HG02798 (cell line): ENCODE data around the gene SF3B1.
A peak's percentile ranks its signal among the peaks of the same experiment; 100 is the strongest.
"Not testable (repeated sequence)": the region's sequence is repeated elsewhere in the genome, so short reads cannot be mapped to it uniquely, and the experiment has no call there.

Experiments
- ATAC-seq: cut with Tn5 transposase; IDR thresholded peaks from one replicate; pipeline ENCODE4 v1.9.1; 2021; ENCODE audit warnings: mild to moderate bottlenecking; ENCODE audit not compliant: unreplicated experiment, poor library complexity

SF3B1 gene

DNA sequence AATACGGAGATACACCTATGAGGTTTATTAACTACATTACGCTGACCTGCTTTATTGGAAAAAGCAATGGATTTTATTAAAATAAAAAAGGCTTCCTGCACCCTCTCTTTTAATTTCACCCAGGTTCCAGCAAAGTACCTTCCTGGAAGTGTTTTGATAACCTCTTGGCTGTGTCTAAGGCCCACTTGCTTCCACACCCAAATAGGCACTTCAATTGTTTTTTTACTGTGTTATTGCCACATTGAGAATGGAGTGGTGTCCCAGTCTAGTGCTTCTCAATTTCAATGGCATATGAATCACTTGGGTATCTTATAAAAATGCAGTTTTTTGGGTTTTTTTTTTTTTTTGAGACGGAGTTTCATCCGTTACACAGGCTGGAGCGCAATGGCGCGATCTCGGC lies 47.6 kb downstream of the SF3B1 start:
- ATAC-seq, result no peak

DNA sequence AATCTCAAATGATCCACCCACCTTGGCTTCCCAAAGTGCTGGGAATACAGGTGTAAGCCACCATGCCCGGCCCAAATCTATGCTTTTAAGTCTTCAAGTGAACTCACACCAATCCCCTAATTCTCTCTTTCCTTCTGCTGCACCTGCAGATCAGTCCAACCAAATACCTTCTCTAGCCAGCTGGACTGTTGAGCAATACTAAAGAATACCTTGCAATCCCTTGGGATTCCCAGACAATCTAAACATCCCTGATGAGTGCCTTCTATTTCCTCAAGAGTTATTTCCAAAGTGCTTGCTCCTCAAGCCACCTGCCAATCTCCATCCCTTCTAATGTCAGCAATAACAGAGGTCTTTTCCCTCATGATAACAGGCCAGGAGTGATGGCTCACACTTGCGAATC lies 48.6 kb downstream of the SF3B1 start:
- no peak for ATAC-seq

DNA sequence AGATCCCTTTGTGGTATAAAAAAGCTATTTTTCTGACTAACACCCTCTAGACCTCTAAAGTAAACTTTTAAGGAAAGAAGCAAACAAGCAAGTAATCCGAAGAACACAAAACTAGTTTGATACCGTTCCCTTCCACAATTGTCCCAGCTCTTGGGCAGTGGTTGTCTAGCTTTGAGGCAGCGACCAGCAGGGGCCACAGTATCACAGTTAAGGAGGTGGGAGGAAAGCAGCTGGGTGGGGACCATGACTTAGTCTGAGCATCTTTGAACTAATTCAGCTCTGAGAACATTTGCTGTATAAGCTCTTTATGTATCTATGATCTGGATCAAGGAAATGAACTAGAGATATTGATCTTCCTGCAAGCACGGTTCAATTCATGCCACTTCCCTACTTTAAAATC lies 51.0 kb downstream of the SF3B1 start:
- no peak for ATAC-seq

GRCh38 chr2:197381641-197382040 lies 53.2 kb downstream of the SF3B1 start:
- no peak for ATAC-seq

GRCh38 chr2:197379918-197380309 lies 54.9 kb downstream of the SF3B1 start:
- ATAC-seq, result not testable (repeated sequence)

GRCh38 chr2:197379308-197379917 lies 55.4 kb downstream of the SF3B1 start:
- ATAC-seq, result not testable (repeated sequence)

DNA sequence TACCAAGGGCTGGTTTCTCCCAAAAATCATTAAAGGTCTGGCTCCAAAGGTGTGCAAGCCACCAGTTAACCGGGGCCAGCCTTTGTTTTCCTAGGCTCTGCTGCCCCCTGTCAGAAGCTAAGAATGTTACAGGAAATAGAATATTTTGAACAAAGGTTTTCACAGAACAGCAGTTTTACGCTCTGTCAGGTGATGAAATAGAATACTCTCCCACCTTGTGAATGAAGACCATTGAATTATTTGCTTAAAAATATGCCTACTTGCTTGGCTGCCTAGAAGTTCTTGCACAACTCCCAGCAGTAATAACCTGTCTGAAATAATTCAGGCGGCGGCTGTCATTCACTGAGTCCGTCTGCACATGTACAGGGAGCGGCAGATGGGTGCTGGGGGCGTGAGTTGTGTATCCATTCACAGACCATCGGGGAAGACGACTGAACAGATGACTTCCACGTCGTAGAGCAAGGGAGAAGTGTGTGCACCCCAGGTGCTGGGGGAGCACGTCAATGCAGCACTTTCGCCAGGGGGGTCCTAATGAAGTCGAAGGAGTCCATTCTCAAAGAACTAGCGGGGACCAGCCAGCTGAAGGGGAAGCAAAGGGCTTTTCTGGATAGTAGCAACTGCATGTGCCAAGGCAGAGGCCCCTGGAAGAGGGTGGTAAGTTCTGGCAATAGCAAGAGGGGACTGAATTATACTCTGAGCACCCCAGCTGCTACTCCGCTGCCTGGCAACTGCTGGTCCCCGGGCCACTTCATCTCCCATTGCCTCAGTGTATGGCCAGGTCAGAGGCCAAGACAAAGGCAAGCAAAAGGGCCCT lies 56.1 kb downstream of the SF3B1 start:
- no peak for ATAC-seq

DNA sequence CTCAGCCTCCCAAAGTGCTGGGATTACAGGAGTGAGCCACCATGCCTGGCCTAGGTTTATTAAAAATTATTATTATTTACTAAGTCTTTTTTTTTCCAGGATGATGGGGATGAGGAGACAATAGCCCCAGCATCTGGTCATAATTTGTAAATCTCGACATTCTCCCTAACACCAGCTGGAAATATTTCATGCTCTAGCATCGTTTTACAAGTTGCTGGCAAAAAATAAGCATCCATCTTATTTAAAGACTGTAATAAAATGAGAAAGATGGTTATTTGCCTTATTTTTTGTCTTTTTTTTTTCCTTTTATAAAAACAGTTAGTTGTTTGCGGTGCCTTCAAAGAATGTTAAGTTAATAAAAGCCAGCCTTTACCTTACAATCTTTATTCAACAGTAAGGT lies 56.7 kb downstream of the SF3B1 start:
- ATAC-seq, result no peak

DNA sequence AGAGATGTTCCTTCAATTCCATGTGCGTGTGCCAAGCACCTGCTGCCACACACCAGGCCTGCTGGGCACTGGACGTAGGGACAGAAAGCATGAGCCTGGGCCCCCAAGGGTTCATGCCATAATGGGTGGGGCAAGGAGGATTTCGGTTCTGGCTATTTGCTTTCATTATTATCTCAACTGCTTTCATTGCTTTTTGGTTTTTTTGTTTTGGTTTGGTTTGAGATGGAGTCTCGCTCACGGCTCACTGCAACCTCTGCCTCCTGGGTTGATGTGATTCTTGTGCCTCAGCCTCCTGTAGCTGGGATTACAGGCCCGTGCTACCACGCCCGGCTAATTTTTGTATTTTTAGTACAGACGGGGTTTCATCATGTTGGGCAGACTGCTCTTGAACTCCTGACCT lies 57.2 kb downstream of the SF3B1 start:
- no peak for ATAC-seq

GRCh38 chr2:197372592-197372991 lies 62.2 kb downstream of the SF3B1 start:
- ATAC-seq, result no peak

- ATAC-seq, result not testable (repeated sequence)
Observed at GRCh38 chr2:197370664-197371063, 64.2 kb downstream of the SF3B1 start.

- no peak for ATAC-seq
Observed at GRCh38 chr2:197369933-197370320, 64.9 kb downstream of the SF3B1 start.

DNA sequence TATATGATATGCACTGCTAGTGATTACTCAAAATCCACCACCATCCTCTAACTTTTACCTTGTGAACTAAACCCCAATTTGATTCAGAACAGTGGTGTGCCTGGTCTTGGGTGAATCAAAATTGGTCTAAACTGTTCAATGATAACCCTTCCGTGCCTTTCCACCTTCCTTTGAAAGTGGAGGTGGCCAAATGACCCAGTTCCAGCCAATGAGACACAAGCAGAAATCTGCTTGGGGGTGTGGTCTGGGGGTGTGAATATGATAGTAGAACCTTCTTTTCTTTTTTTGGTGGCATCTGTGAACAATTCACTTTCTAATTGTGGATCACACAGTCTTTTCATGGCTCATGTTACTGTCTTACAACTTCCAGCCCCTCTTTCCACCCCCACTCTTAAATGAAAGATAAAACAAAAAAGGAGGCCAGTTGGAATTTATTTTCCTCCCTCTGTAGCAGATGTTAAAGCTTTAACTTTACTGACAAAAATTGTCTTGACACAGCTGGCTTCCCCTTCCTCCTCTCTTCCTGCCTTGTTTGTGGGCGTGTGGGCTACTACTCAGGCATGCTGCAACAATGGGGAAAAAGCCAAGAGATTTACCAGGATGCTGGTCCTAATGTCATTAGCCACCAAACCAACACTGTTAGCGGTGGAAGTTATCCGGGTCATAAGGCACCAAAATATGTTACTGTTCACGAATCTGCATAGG lies 65.4 kb downstream of the SF3B1 start:
- no peak for ATAC-seq

DNA sequence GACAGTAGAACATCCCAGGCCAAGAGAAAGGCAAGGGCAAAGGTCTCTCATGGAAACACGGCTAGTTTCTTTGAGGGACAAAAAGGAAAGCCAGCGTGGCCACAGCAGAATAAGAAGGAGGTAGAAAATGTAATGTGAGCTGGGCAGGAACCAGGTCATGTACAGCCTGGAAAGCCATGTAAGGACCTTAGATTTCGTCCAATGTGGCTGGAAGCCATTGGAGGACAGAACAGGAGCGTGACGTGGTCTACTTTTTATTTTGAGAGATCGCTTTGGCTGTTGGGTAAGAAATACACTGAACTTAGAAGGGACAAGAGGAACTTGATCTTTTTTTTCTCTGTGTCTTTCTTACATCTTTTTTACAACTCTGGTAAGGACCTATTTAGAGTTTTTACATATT lies 66.4 kb downstream of the SF3B1 start:
- no peak for ATAC-seq

DNA sequence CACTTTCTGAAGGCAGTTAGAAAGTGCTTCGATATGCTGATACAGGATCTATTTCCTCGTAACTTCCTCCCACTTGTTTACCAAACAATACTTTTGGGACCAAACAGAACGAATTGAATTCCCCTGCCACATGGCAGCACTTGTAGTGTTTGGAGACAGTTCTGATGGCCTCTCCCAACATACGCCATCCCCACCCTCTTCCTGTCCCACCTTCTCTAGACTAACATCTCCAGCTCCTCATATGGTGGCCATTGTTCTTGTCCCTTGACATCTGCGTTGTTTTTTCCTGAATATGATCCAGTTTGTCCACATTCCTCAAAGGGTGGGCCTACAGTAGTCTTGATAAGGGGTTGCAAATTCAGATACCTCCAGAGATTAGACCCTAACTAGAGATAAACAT lies 70.8 kb downstream of the SF3B1 start:
- ATAC-seq, result no peak

DNA sequence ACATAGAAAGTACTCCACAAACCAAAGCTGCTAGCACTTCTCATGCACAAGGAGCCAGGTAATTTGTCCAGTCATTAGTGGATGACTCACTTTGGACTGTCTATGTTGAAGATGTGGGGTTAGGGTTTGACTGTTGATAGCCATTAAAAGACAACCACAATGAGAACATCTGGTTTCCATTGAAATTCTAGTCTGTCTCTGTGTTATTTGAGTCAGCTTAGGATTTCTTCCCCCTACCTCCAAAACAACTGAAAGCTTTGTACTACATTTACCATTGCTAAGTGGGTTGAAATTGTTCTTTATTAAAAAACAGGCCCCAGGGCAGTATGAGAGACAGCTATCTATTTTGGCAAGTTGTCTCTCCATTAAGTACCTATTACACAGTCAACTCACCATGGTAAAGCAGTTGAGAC lies 74.1 kb downstream of the SF3B1 start:
- peak; percentile 60 for ATAC-seq

- no peak for ATAC-seq
Observed at GRCh38 chr2:197359859-197360258, 75.0 kb downstream of the SF3B1 start.

DNA sequence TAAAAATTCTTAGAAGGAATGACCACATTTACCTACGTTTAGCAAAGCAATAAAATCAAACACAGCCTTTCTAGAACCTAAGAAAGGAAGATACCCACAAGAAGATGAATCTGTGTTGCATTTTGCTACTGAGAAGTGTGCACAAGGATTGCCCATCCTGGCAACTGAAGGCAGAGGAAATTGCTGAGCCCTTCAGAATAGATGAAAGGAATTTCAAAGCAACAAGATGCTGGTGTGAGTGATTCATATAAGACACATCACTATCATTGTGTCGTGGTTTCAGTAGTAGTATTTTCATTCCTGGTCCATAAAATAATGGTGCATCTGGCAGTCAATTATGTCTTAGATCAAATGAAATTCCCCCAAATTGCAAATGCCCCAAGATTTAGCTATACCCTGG lies 75.9 kb downstream of the SF3B1 start:
- ATAC-seq, result no peak

DNA sequence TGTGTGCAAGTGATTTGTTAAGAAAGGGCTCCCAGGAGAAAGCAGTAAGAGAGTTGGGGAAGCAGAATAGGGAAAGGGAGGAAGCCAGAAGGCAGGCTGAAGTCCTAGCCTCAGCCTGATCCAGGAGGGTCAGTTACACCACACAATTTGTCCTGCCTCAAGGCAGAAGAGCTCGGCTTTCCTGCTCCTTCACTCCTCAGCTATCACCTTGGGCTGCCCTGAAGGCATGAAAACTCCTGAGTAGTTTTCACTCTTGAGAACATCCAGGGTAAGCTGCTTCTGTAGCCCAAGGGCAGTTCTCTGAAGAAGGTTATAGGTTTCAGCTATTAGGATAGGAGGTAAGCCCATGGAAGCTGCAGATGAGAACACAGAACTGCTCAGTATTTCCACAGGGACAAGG lies 76.8 kb downstream of the SF3B1 start:
- ATAC-seq, result no peak

DNA sequence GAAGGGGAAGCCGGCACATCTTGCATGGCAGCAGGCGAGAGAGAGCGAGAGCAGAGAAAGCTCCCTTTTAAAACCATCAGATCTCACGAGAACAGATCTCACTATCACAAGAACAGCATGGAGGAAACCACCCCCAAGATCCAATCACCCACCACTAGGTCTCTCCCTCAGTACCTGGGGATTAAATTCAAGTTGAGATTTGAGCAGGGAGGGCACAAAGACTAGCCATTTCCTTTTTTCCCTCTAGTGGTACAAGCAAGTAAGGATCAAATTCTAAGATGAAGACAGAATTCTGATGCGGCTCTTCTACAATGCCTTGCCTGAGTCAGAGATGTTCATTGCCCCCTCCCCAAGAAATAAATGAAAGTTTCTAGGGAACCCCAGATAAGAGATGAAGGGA lies 78.7 kb downstream of the SF3B1 start:
- ATAC-seq, result no peak

GRCh38 chr2:197354169-197354558 lies 80.7 kb downstream of the SF3B1 start:
- no peak for ATAC-seq
